T follicular helper cell (primary cell): ENCODE data around the gene SLC25A15.
"Not testable (repeated sequence)": the region's sequence is repeated elsewhere in the genome, so short reads cannot be mapped to it uniquely, and the experiment has no call there.

Experiments
- DNase-seq: peaks from one replicate; pipeline ENCODE4 v3.0.0-alpha.2; 2020; ENCODE audit warnings: low read depth

The SLC25A15 gene

DNA sequence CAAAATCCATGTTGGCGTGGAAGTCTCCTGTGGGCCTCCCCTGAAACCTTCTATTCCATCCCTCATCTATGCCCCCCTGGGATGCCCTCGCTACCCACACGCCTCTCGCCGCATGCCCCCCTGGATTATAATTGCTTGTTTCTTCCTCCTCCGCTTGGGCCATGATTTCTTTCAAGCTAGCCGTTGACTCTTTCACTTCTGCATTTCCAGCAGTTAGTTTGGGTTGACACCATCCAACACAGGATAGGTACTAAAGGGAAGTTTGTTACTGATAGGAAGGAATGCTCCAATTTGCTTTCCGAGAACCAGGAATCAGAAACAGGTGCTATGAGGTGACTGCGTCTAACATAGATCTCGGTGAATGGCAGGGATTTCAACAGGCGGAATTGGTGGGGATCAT, 7.7 kb upstream of the SLC25A15 start:
- DNase-seq = no peak

- not testable (repeated sequence) for DNase-seq
These were observed 6.4 kb upstream of the SLC25A15 start for GRCh38 chr13:40782971-40783370.

- no peak for DNase-seq
These were observed 4.9 kb upstream of the SLC25A15 start for GRCh38 chr13:40784540-40784939.

DNA sequence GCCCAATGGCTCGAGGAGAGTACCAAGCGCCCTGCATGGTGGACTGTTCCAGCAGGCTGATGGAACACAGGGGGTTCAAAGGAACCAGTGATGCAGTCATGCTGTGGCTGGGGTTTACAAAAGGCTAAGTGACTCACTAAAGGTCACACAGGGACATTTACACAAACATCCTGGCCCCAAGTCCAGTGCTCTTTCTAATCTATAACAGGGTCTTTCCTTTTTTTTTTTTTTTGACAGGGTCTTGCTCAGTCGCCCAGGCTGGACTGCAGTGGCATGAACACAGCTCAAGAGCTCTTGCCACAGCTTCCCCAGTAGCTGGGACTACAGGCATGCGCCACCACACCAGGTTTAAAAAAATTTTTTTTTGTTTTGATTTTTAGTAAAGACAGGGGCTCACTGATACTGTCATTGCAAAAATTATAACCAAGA, 2.8 kb upstream of the SLC25A15 start:
- DNase-seq = no peak

GRCh38 chr13:40787062-40787461, 2.3 kb upstream of the SLC25A15 start:
- no peak for DNase-seq

DNA sequence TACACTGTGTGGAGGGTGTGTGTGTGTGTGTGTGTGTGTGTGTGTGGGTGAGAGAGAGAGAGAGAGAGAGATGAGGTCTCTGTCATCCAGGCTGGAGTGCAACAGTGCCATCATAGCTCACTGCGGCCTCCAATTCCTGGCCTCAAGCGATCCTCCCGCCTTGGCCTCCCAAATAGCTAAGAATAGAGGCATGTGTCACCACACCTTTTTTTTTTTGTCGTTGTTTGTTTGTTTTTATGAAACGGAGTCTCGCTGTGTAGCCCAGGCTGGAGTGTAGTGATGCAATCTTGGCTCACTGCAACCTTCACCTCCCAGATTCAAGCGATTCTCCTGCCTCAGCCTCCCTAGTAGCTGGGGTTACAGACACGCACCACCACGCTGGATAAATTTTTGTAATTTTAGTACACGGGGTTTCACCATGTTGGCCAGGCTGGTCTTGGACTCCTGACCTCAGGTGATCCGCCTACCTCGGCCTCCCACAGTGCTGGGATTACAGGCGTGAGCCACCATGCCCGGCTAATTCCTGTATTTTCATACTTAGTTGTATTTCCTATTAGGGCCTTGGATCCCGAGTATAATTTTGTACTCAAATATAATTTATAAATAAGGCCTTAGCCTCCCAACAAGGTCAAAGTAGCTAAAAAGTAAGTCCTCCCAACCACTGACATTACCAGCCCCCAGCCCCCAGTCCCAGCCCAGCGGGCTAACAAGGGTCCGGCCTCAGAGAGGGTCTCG, 704 bp upstream of the SLC25A15 start:
- not testable (repeated sequence) for DNase-seq

GRCh38 chr13:40790154-40790616, 774 bp downstream of the SLC25A15 start:
- DNase-seq = no peak

DNA sequence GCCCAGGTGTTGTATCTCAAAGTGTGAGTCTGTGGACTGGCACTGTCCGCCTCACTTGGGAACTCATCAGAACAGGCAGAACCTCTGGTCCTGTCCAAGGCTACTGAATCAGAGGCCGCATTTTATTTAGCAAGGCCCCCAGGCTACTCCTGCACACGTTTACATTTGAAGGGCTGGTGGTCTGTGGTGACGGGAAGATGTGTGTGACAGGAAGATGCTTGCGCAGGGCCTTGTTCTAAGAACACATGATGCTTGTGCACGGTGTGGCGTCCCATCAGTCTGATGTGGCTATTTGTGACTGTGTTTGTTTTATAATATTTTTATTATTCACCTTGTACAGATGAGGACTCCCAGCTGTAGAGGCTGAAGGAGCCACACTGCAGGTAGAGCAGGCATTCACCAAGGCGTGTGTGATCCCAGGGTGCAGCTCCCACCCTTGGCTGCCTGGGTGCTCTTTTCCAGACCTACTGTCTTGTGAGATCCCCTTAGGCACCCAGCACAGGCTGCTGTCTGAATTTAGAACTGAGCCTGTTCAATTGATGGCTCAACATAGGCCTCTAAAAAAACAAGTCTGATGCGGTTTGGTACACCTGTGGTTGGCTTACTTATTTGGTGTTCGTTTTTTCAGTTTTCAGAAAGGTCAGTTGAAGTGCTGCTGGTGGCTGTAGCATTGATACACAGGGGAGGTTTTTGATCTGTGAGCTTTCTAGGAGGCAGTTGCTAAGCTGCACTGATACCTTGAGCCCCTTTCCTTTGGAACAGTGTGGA, 3.1 kb downstream of the SLC25A15 start:
- no peak for DNase-seq

DNA sequence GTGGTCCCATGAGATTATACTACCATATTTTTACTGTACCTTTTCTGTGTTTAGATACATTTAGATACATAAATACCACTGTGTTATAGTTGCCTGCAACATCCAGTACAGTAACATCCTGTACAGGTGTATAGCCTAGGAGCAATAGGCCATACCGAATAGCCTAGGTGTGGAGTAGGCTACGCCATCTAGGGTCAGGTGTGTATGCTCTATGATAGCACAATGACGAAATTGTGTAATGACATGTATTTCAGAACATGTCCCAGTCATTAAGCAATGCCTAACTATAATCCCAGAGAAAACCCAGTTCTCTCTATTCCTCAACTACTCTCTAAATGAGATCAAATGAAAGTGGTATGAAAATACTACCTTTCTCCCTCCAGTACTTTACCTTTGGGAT, 3.9 kb downstream of the SLC25A15 start:
- no peak for DNase-seq

GRCh38 chr13:40794414-40795368, 5.3 kb downstream of the SLC25A15 start:
- DNase-seq = no peak

- DNase-seq = no peak
These were observed 7.2 kb downstream of the SLC25A15 start for GRCh38 chr13:40796649-40797048.

DNA sequence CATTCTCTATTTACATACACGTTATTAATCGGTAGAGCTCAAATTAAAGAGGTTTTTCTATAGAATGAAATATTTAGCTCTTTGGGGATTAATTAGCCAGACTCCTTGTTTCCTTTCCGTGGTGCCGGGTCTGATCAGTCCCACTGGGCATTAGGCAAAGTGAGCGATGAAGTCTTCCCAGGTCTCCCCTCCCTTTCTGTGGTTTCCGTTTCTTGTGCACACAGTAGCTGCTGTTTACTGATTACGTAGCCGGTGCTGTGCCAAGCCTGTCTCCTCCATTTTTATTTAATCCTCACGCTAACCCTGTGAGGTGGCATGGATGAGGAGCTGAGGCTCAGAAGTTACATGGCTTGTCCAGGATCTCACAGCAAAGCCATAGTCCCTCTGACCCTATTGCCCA, 9.0 kb downstream of the SLC25A15 start:
- no peak for DNase-seq

GRCh38 chr13:40799508-40799907, 10.1 kb downstream of the SLC25A15 start:
- no peak for DNase-seq

GRCh38 chr13:40800559-40800958, 11.1 kb downstream of the SLC25A15 start:
- no peak for DNase-seq

DNA sequence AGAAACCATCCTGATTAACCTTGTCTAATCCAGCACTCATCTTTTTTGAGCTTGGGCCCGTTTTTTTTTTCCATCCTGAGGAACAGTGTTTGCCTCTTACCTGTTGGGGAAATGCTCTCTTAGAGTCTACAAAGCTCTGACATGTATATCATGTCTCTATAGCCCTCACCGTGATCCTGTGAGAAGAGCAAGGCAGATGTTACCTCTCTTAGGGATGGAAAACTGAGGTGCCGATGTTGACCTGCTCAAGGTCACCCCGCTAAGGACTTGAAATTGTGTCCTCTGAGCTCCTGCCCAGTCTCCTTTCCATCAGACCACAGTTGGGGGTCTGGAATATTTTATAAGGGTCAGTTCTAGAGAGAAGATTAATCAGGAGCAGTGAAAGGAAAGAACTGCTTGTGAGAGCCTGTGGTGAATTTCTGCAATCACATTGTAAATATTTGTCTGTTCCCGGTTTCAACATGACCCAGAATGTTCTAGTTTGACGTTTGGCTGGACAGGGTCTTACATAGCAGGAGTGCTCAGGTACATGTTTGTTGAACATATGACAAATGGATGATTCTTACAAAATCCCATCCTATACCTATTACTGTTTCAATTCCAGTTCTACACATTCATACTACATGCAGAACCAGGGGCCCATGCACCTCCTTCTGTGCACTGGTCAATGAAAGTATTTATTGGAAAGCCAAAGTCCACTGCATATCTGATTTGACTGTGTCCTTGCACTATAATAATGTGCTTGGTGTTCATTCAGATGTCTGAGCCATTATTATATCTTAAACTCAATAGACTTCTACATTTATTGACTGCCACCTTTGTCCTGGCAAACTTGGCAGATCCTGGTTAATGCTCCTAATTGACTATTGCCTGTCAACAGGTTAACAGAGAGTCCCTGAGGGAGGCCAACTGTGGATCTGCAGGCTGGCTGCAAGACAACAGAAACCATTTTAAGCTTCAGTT, 12.1 kb downstream of the SLC25A15 start:
- DNase-seq = no peak

GRCh38 chr13:40803316-40803715, 13.9 kb downstream of the SLC25A15 start:
- DNase-seq = no peak

DNA sequence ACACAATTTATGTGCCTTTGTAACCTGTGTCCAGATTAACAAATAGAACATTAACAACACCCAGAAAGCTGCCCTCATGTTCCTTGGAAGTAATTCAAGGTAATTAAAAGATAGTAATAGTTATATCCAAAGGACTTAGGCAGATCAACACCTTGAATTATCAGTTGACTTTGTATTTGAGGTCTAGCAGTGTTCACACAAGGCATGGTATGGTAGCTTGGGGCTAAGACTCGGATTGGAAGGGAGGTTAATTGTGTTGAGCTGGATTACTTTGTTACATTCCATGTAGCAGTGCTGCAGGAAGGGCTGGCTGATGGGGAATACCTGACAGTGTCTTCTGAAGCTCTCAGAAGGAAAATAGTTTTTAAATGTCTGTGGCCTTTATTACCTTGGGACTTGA, 16.8 kb downstream of the SLC25A15 start:
- no peak for DNase-seq

GRCh38 chr13:40809471-40809870, 20.1 kb downstream of the SLC25A15 start:
- DNase-seq = no peak

DNA sequence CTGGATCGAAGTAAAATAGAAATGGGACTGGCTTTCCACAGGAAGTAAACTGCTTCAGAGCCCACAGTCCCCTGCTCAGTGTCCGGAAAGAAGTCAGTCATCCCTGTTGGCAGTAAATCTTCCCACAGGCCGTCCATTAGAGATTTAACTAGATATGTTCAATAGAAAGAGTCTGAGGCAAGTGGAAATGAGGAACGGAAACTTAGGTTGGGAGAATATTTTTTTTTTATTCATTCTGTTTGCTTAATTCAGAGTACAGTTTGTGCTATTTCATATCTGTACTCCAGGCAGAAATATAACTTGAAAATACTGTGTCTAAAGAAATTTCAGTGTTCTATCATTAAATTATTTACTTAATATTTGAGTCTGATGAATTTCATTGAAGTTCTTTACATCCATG, 22.7 kb downstream of the SLC25A15 start:
- no peak for DNase-seq

GRCh38 chr13:40812724-40813445, 23.5 kb downstream of the SLC25A15 start:
- DNase-seq = no peak
